GM19193 (cell line): ENCODE data around the gene CDR2L.

Source experiments
- POLR2A ChIP-seq: IDR thresholded peaks from 4 replicates; pipeline ENCODE4 v1.6.1; 2011; ENCODE audit not compliant: insufficient read depth, insufficient read length; ENCODE audit errors: extremely low read depth

Gene CDR2L

GRCh38 chr17:75034236-75034908 lies 46.9 kb downstream of the CDR2L start:
- peak; percentile 22 for TF ChIP-seq POLR2A

DNA sequence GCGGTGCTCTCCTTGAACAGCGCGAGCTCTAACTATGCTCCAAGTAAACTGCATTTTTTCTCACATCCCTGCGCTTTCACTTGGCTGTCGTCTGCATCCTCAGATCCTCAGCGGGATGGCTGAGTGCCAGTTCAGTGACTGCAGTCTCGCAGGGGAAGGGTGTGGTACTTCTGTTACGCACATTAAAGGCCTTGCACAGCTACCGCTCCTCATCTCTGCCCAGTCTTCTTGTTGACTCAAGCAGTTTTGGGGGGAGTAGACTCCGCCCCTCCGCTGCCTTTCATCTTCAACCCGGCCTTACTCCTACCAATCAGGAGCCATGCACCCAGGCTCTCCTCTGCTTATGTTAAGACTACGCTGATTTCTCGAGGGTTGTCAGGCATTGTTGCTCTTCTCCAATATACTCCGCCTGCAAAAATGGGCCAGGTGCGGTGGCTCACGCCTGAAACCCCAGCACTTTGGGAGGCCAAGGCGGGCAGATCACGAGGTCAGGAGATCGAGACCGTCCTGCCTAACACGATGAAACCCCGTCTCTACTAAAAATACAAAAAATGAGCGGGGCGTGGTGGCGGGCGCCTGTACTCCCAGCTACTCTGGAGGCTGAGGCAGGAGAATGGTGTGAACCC lies 49.3 kb downstream of the CDR2L start:
- TF ChIP-seq POLR2A, result no peak

- no peak for TF ChIP-seq POLR2A
Observed at GRCh38 chr17:75039238-75039637, 51.8 kb downstream of the CDR2L start.

DNA sequence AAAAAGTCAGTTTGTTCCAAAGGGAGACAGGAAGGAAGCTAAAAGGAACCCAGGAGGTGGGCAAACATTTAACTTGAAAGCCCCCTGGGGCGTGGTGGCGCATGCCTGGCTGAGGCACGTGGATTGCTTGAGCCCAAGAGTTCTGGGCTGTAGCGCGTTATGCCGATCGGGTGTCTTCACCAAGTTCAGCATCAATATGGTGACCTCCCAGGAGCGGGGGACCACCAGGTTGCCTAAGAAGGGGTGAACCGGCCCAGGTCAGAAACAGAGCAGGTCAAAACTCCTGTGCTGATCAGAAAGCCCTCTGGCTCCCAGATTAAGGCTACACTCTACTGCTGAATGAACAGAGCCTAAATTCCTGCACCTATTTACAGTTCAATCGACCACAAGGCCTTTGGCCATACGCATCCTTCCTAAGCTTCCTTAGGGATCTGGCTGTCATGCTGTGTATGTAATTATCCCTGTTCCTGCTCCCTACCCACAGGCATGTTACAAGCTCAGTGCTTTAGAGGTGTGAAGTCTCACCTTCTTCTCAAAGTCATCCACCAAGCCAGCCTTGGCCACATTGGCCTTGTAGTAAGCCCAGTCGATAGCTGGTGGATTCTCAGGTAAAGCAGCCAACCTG lies 54.3 kb downstream of the CDR2L start:
- TF ChIP-seq POLR2A, result no peak

DNA sequence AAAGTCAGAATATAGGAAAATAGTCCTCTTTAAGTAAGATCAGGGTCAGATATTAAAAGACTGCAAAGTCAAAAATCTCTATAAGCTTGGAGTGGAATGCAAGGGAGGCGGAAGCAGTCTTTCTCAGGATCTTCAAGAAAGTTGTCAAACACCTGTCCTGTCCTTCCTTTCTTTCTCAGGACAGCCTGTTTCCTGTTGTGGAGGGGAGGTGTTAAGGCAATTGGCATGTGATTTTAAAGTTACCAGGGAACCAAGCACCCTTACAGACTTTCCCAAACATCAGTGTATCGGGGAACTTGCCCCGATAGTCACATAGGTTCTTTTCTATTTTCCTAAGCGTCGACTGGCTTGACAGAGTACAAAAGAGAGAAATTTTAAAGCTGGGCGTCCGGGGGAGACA lies 57.3 kb downstream of the CDR2L start:
- no peak for TF ChIP-seq POLR2A

DNA sequence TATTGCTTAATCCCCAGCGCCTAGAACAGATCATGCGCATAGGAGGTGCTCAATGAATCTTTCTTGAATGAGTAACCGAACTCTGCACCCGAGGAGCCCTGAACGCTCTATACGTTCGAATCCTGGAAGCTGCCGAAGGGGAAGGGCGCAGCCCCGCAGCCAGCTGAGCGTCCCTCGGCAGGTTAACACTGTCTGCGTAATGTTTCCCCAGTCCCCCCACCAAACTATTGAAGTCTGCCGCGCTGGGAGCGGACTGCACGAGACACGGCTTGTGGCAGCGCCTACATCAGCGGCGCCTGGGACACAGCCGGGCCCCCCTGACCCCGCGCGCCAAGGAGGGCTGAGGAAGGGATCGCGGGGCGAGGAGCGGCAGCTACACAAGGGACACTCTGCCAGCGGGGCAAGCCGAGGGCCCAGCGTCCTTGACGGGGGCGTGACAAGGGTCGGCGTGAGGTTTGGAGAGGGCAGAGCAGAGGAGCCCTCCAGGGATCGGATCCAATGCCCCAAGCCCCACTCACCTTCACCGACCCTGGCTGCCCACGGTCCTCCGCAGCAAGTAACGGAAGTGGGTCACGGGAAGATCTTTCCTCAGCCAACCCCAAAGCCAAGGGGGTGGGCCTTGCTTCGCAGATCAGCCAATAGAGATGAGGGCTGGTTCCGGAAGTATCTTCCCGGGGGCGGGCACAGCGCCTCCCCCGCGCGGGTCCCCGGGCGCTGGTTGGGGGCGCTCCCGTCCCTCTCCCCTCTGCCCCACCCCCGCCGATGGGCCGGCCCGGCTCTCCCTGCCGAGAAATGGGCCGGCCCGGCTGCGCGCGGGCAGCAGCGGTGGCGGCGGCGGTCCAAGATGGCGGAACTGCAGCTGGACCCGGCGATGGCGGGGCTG lies 59.2 kb downstream of the CDR2L start, which contains the start of the genes ATP5PD and KCTD2:
ATP5PD (minus strand) TSS at position 563 of the 883 bp plus-strand sequence. CDS start 4,319 bp downstream, outside the sequence.
KCTD2 (plus strand) TSS at position 819 of the 883 bp plus-strand sequence; CDS start at position 845, 26 bp downstream.
- TF ChIP-seq POLR2A, result peak; percentile 92

DNA sequence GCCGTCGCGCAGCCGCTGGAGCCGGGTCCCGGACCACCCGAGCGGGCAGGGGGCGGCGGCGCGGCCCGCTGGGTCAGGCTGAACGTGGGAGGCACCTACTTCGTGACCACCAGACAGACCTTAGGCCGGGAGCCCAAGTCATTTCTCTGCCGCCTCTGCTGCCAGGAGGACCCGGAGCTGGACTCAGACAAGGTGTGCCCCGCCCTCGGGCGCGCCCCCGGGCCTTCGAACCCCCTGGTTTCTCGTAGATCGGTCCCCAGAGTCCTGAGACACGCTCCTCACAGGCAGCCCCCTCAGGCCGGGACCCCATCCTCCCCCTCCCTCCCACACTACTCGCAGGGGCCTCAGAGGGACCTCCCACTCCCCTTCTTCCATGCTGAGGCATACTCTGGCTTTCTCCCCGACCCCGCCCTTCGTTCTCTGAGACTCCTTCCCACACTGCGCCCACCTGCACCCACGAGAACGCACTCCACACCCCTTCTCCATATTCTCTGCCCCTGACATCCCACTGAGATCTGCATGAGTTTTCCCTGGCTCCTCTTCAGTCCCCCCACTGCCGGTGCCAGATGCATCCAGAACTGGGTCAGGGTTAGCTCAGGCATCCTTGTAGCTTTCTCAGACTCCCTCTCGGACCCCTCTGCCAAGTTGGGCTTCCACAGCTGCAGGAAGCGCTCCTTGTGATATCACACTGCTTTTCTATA lies 60.1 kb downstream of the CDR2L start:
- TF ChIP-seq POLR2A, result no peak

GRCh38 chr17:75048249-75048878 lies 60.9 kb downstream of the CDR2L start:
- no peak for TF ChIP-seq POLR2A

DNA sequence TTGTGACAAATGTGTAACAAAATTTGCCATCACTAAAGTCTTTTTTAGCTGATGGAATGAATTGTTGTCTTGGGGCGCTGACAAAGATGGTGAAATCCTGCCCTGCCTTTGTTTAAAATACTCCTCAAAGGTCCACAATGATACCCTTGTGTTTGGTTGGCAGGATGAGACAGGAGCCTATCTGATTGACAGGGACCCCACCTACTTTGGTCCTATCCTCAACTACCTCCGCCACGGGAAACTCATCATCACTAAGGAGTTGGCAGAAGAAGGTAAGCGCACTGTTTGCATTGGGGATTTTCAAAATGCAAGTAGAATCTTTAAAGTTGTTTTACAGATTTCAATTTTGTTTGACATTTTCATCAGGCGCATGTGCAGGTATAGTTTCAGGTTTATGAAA lies 61.6 kb downstream of the CDR2L start:
- no peak for TF ChIP-seq POLR2A

DNA sequence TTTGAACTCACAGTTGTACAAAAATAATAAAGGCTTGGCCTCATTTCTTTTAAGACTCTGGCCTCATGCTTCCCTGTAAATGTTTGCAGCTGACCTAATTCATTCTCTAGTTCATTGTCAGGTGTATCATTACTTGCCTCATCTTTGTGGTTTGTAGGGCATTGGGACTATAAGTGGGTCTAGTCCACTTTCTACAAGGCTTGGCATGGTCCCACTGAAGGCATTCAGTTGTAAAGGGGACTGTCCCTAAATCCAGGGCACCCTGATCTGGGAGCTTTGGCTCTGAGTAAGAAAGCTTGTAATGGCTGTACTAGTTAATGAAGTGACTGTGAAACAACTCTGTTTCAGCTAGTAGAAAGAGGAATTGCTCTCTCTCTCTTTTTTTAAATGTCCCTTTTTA lies 62.3 kb downstream of the CDR2L start:
- TF ChIP-seq POLR2A, result no peak

- no peak for TF ChIP-seq POLR2A
Observed at GRCh38 chr17:75051941-75052340, 64.5 kb downstream of the CDR2L start.
